MCF 10A (cell line): ENCODE data around the gene LRRC31. TPM values are rescaled to one million over a fixed set of nuclear protein-coding genes. Genes with fewer than 3 reads are reported as not detected.

Source experiments
- BruUV-seq: library from RNA; stranded (reverse); fragments of 400-500 nt; replicated peaks from 2 replicates; lab custom pipeline; 2021; lab: Mats Ljungman, UMichigan
- CTCF ChIA-PET: fragments of 300-600 bp; sonication (Branson Sonifier 250); formaldehyde crosslinking; extraction: SDS; loops from one replicate; lab custom pipeline; 2021; ENCODE audit warnings: antibody characterized with exemption, inconsistent platforms; lab: Yijun Ruan, JAX
- POLR2A ChIA-PET: fragments of 300-600, 350-650 bp; sonication (Branson Sonifier 250); formaldehyde crosslinking; extraction: SDS; loops from one replicate; lab custom pipeline; 2020; ENCODE audit warnings: antibody characterized with exemption, inconsistent platforms; lab: Yijun Ruan, JAX
- DNase-seq: peaks from one replicate; pipeline ENCODE4 v3.0.0-alpha.2; 2018; ENCODE audit not compliant: unreplicated experiment
- H3K27ac Mint-ChIP-seq: one replicate; pipeline ENCODE4 v1.8.0; 2022; ENCODE audit warnings: mild to moderate bottlenecking, low read depth, mixed read lengths; ENCODE audit not compliant: unreplicated experiment
- H3K27me3 Mint-ChIP-seq: one replicate; pipeline ENCODE4 v1.8.0; 2022; ENCODE audit warnings: mixed read lengths; ENCODE audit not compliant: insufficient read depth, unreplicated experiment
- H3K36me3 Mint-ChIP-seq: one replicate; pipeline ENCODE4 v1.8.0; 2022; ENCODE audit warnings: mild to moderate bottlenecking, moderate library complexity, mixed read lengths; ENCODE audit not compliant: insufficient read depth, unreplicated experiment
- H3K4me1 Mint-ChIP-seq: one replicate; pipeline ENCODE4 v1.8.0; 2022; ENCODE audit warnings: mixed read lengths; ENCODE audit not compliant: insufficient read depth, unreplicated experiment
- H3K4me3 Mint-ChIP-seq: one replicate; pipeline ENCODE4 v1.8.0; 2022; ENCODE audit warnings: mild to moderate bottlenecking, moderate library complexity, mixed read lengths; ENCODE audit not compliant: unreplicated experiment
- H3K9me3 Mint-ChIP-seq: one replicate; pipeline ENCODE4 v1.8.0; 2022; ENCODE audit warnings: mixed read lengths; ENCODE audit not compliant: unreplicated experiment
- CTCF ChIP-seq: fragments of 200-600 bp; IDR thresholded peaks from one replicate; pipeline ENCODE4 v1.8.0; 2022; ENCODE audit warnings: antibody characterized with exemption, mild to moderate bottlenecking; ENCODE audit not compliant: unreplicated experiment
- intact Hi-C: fragments of 100-400 bp; cut with micrococcal nuclease; formaldehyde crosslinking; loops from 2 replicates; pipeline ENCODE4 v1.14.1; 2022
- total RNA-seq: library from RNA; stranded (reverse); gene quantifications from 2 replicates; pipeline ENCODE4 v1.2.3, GENCODE V29; 2022

Gene LRRC31
- total RNA-seq, 1 experiment from 2014 or later = not detected

- H3K4me3 Mint-ChIP-seq = no peak overlapping the region
- no peak overlapping the region for H3K27ac Mint-ChIP-seq
- no peak for DNase-seq
- H3K9me3 Mint-ChIP-seq = no peaks in the 10 kb centered on the region
- no peaks in the 10 kb centered on the region for H3K36me3 Mint-ChIP-seq
- BruUV-seq = no TSS peak
- ChIA-PET POLR2A (no interaction called here), CTCF (no interaction called here)
- TF ChIP-seq CTCF = no peak
- no peaks in the 10 kb centered on the region for H3K4me1 Mint-ChIP-seq
- intact Hi-C loops = no loop called here
- no peaks in the 10 kb centered on the region for H3K27me3 Mint-ChIP-seq
Observed at GRCh38 chr3:169827712-169828111, 42.0 kb downstream of the LRRC31 start.

- Mint-ChIP-seq H3K4me3 (no peak overlapping the region), H3K27ac (no peak overlapping the region), H3K4me1 (no peaks in the 10 kb centered on the region), H3K9me3 (no peaks in the 10 kb centered on the region), H3K36me3 (no peaks in the 10 kb centered on the region), H3K27me3 (no peaks in the 10 kb centered on the region)
- ChIA-PET POLR2A (interaction anchor here (1.0 kb wide), 1 partner anchor 283 kb away, joined by 3 read pairs; no protein-coding TSS in a partner anchor), CTCF (interaction anchor here (0.6 to 1.1 kb wide), 2 partner anchors 16 to 161 kb away, joined by 3 to 4 read pairs; no protein-coding TSS in a partner anchor)
- no peak for DNase-seq
- no TSS peak for BruUV-seq
- no peak for TF ChIP-seq CTCF
- intact Hi-C loops = no loop called here
Observed at GRCh38 chr3:169825316-169825715, 44.4 kb downstream of the LRRC31 start.

GRCh38 chr3:169822983-169823382, 46.8 kb downstream of the LRRC31 start:
- no TSS peak for BruUV-seq
- Mint-ChIP-seq H3K36me3 (no peaks in the 10 kb centered on the region), H3K27ac (no peak overlapping the region), H3K4me1 (no peaks in the 10 kb centered on the region), H3K27me3 (no peaks in the 10 kb centered on the region), H3K4me3 (no peak overlapping the region), H3K9me3 (no peaks in the 10 kb centered on the region)
- intact Hi-C loops = no loop called here
- POLR2A ChIA-PET = no interaction called here
- DNase-seq = no peak
- CTCF ChIA-PET = interaction anchor here (1.1 kb wide), 1 partner anchor 17 kb away, joined by 3 read pairs; no protein-coding TSS in a partner anchor
- TF ChIP-seq CTCF = no peak

- no peaks in the 10 kb centered on the region for H3K27me3 Mint-ChIP-seq
- ChIA-PET CTCF (interaction anchor here (0.6 to 1.1 kb wide), 2 partner anchors 17 to 463 kb away, joined by 3 read pairs; no protein-coding TSS in a partner anchor), POLR2A (no interaction called here)
- no peak for TF ChIP-seq CTCF
- no peaks in the 10 kb centered on the region for H3K36me3 Mint-ChIP-seq
- intact Hi-C loops = no loop called here
- H3K4me3 Mint-ChIP-seq = no peak overlapping the region
- BruUV-seq = no TSS peak
- no peaks in the 10 kb centered on the region for H3K9me3 Mint-ChIP-seq
- H3K27ac Mint-ChIP-seq = no peak overlapping the region
- no peak for DNase-seq
- H3K4me1 Mint-ChIP-seq = no peaks in the 10 kb centered on the region
Observed at GRCh38 chr3:169822540-169822939, 47.2 kb downstream of the LRRC31 start.
